CD4-positive, alpha-beta memory T cell (primary cell): ENCODE measurements around the gene DYRK3. TPM values are rescaled to one million over a fixed set of nuclear protein-coding genes. Genes with fewer than 3 reads are reported as not detected.
A peak's percentile ranks its signal among the peaks of the same experiment; 100 is the strongest.

Experiments used
- CTCF ChIA-PET: fragments of 350-600 bp; sonication (Branson Sonifier 250); formaldehyde crosslinking; loops from one replicate; lab custom pipeline; 2021; ENCODE audit warnings: inconsistent platforms; ENCODE audit not compliant: partially characterized antibody; lab: Charles Lee
- POLR2A ChIA-PET: fragments of 350-600 bp; sonication (Branson Sonifier 250); formaldehyde crosslinking; loops from one replicate; lab custom pipeline; 2021; ENCODE audit not compliant: partially characterized antibody; lab: Charles Lee
- DNase-seq, 5 donors: peaks; one replicate each; pipeline versions ENCODE4 v3.0.0 to v3.0.0-alpha.2; 2020 to 2022; ENCODE audit warnings: mixed read lengths in 1 of 5
- H3K27ac ChIP-seq: one replicate; pipeline ENCODE4 v1.7.0; 2013; ENCODE audit warnings: low read depth, low read length
- H3K27me3 ChIP-seq: 2 replicates; pipeline ENCODE4 v1.7.0; 2013; ENCODE audit warnings: mild to moderate bottlenecking, low read length, moderate library complexity; ENCODE audit not compliant: insufficient read depth
- H3K36me3 ChIP-seq: 2 replicates; pipeline ENCODE4 v1.7.0; 2013; ENCODE audit warnings: mild to moderate bottlenecking, low read length, moderate library complexity; ENCODE audit not compliant: insufficient read depth
- H3K4me1 ChIP-seq: 2 replicates; pipeline ENCODE4 v1.7.0; 2013; ENCODE audit warnings: mild to moderate bottlenecking, low read length, moderate library complexity; ENCODE audit not compliant: insufficient read depth
- H3K4me3 ChIP-seq, 2 donors: one replicate each; pipeline ENCODE4 v1.7.0; 2013; ENCODE audit warnings: low read length in 2 of 2, mild to moderate bottlenecking in 1 of 2
- H3K9me3 ChIP-seq, 2 donors: one replicate each; pipeline ENCODE4 v1.7.0; 2013; ENCODE audit warnings: low read length in 2 of 2, control low read depth in 1 of 2; ENCODE audit not compliant: control insufficient read depth in 1 of 2
- H3K27ac Mint-ChIP-seq, 7 donors: one replicate each; pipeline ENCODE4 v1.8.0; 2020 to 2021; ENCODE audit warnings: mixed read lengths in 7 of 7, mild to moderate bottlenecking in 6 of 7, inconsistent platforms in 3 of 7, moderate library complexity in 3 of 7
- H3K27me3 Mint-ChIP-seq, 2 donors: one replicate each; pipeline ENCODE4 v1.8.0; 2020 to 2021; ENCODE audit warnings: mixed read lengths in 2 of 2
- H3K36me3 Mint-ChIP-seq, 2 donors: one replicate each; pipeline ENCODE4 v1.8.0; 2020 to 2021; ENCODE audit warnings: mixed read lengths in 2 of 2, inconsistent platforms in 1 of 2, mild to moderate bottlenecking in 1 of 2
- H3K4me1 Mint-ChIP-seq, 4 donors: one replicate each; pipeline ENCODE4 v1.8.0; 2020 to 2021; ENCODE audit warnings: mixed read lengths in 4 of 4, mild to moderate bottlenecking in 1 of 4
- H3K4me3 Mint-ChIP-seq, 8 donors: one replicate each; pipeline ENCODE4 v1.8.0; 2020 to 2021; ENCODE audit warnings: mixed read lengths in 8 of 8, mild to moderate bottlenecking in 7 of 8, moderate library complexity in 6 of 8, inconsistent platforms in 3 of 8
- H3K9me3 Mint-ChIP-seq, 8 donors: one replicate each; pipeline ENCODE4 v1.8.0; 2020 to 2021; ENCODE audit warnings: mixed read lengths in 8 of 8, mild to moderate bottlenecking in 5 of 8, inconsistent platforms in 3 of 8, moderate library complexity in 1 of 8
- intact Hi-C: fragments of 100-400 bp; cut with micrococcal nuclease; formaldehyde crosslinking; loops from one replicate; pipeline ENCODE4 v1.15.1; 2023
- polyA plus RNA-seq, 2 donors: library from polyadenylated mRNA; unstranded; fragments of 300-500 nt; fragmentation: Illumina TruSeq; gene quantifications; one replicate each; pipeline ENCODE4 v1.2.3, GENCODE V29; 2021
- total RNA-seq, 2 experiments: library from RNA; stranded (reverse); gene quantifications; one replicate each; pipeline ENCODE4 v1.2.3, GENCODE V29; 2021

Gene DYRK3
- total and polyA plus RNA-seq, 4 experiments from 2014 or later, result 0.22 to 1.2 (median 0.78) TPM; not detected in 1

DNA sequence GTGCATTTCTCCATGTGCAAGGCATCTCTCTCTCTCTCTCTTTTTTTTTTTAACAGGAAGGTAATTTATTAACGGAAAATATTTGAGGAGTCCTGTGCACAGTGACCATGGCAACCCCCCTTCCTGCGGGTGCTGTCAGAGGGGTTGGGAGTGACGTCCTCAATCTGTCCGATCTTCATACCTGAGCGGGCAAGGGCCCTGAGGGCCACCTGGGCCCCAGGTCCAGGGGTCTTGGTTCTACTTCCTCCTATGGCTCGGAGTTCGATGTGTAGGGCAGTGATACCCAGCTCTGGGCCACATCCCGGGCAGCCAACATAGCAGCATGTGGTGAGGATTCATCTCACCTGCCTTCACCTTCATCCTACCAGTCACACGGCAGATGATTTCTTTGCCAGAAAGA, 60.4 kb downstream of the DYRK3 start:
- Histone ChIP-seq H3K4me3 (no peak overlapping the region), H3K9me3 (no peaks in the 10 kb centered on the region), H3K36me3 (peaks cover 27% of the 10 kb centered on the region), H3K27ac (no peak overlapping the region), H3K4me1 (peaks cover 57% of the 10 kb centered on the region), H3K27me3 (no peaks in the 10 kb centered on the region)
- intact Hi-C loops, result no loop called here
- H3K9me3 Mint-ChIP-seq, result no peaks in the 10 kb centered on the region
- POLR2A ChIA-PET, result interaction anchor here (0.6 kb wide), 1 partner anchor 39 kb away, joined by 3 read pairs; no protein-coding TSS in a partner anchor
- no peak overlapping the region for H3K4me3 Mint-ChIP-seq
- peak overlapping the region in 3 of 7 donors; percentile 2 to 49 (median 43) for H3K27ac Mint-ChIP-seq
- peaks cover 64 to 99% (median 82%) of the 10 kb centered on the region in 4 donors for H3K4me1 Mint-ChIP-seq
- H3K27me3 Mint-ChIP-seq, result no peaks in the 10 kb centered on the region
- DNase-seq, result no peak
- H3K36me3 Mint-ChIP-seq, result peaks cover 25 to 65% of the 10 kb centered on the region in 2 donors
- CTCF ChIA-PET, result interaction anchor here (1.4 kb wide), 1 partner anchor 17 kb away, joined by 3 read pairs; no protein-coding TSS in a partner anchor

GRCh38 chr1:206696812-206697585, 61.7 kb downstream of the DYRK3 start:
- no peak for DNase-seq
- Mint-ChIP-seq H3K27me3 (no peaks in the 10 kb centered on the region), H3K4me3 (no peak overlapping the region), H3K9me3 (no peaks in the 10 kb centered on the region), H3K36me3 (peaks cover 25 to 63% of the 10 kb centered on the region in 2 donors), H3K27ac (peak overlapping the region in 6 of 7 donors; percentile 4 to 71 (median 42)), H3K4me1 (peaks cover 55 to 96% (median 77%) of the 10 kb centered on the region in 4 donors)
- Histone ChIP-seq H3K27ac (no peak overlapping the region), H3K27me3 (no peaks in the 10 kb centered on the region), H3K36me3 (peaks cover 27% of the 10 kb centered on the region), H3K4me1 (peaks cover 55% of the 10 kb centered on the region), H3K4me3 (no peak overlapping the region), H3K9me3 (no peaks in the 10 kb centered on the region)
- CTCF ChIA-PET, result interaction anchor here (1.4 kb wide), 1 partner anchor 15 kb away, joined by 3 read pairs; no protein-coding TSS in a partner anchor
- POLR2A ChIA-PET, result no interaction called here
- intact Hi-C loops, result no loop called here

DNA sequence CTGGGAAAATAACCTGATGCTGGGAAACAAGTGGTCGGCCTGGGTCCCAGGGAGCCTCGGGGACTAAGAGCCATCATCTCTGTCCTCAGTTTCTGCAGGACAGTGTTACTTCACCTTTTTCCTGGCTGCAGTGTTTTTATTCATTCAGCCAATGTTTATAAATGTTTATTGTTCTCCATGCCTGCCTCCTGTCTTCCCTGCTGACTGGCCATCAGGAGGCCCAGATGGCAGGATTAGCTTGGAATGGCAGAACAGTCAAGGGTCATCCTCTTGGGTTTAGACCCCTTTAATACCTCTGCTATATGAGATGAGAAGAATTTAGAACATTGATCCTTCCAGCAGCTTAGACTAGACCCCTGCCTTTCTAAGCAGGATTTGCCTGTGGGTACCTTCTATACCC, 62.7 kb downstream of the DYRK3 start:
- peaks cover 55% of the 10 kb centered on the region for H3K4me1 ChIP-seq

More for the DNA sequence above, 62.7 kb downstream of the DYRK3 start:
- H3K27me3 ChIP-seq, result no peaks in the 10 kb centered on the region
- peaks cover 25 to 55% of the 10 kb centered on the region in 2 donors for H3K36me3 Mint-ChIP-seq
- H3K27ac ChIP-seq, result no peak overlapping the region
- peak overlapping the region in 1 of 8 donors; percentile 28 for H3K4me3 Mint-ChIP-seq
- DNase-seq, result no peak
- intact Hi-C loops, result no loop called here
- no peaks in the 10 kb centered on the region for H3K9me3 ChIP-seq
- peaks cover 27% of the 10 kb centered on the region for H3K36me3 ChIP-seq
- H3K9me3 Mint-ChIP-seq, result no peaks in the 10 kb centered on the region
- peaks cover 55 to 96% (median 80%) of the 10 kb centered on the region in 4 donors for H3K4me1 Mint-ChIP-seq
- POLR2A ChIA-PET, result no interaction called here
- H3K4me3 ChIP-seq, result no peak overlapping the region
- H3K27ac Mint-ChIP-seq, result peak overlapping the region in 5 of 7 donors; percentile 31 to 90 (median 62)
- H3K27me3 Mint-ChIP-seq, result no peaks in the 10 kb centered on the region
- CTCF ChIA-PET, result interaction anchor here (1.2 kb wide), 1 partner anchor 9 kb away, joined by 4 read pairs; no protein-coding TSS in a partner anchor

Other genes starting within 250 kb of the DYRK3 start
- gene IKBKE, start 165.1 kb upstream of the DYRK3 start, total RNA-seq, result 10 to 100 TPM; 81.8 to 92.3 TPM
- gene IKBKE, start 165.1 kb upstream of the DYRK3 start, polyA plus RNA-seq, result 10 to 100 TPM; 46.8 to 56.3 TPM
- 100 to 1,000 TPM; 186 to 190 TPM for gene RASSF5, start 128.0 kb upstream of the DYRK3 start, total RNA-seq
- gene RASSF5, start 128.0 kb upstream of the DYRK3 start, polyA plus RNA-seq, result 100 to 1,000 TPM; 249 to 298 TPM
- gene EIF2D, start 23.1 kb upstream of the DYRK3 start, total RNA-seq, result 10 to 100 TPM; 53.5 to 54.5 TPM
- gene EIF2D, start 23.1 kb upstream of the DYRK3 start, polyA plus RNA-seq, result 10 to 100 TPM; 33.5 to 38.9 TPM
- 10 to 100 TPM; 71.7 to 72.8 TPM for gene MAPKAPK2, start 49.4 kb downstream of the DYRK3 start, total RNA-seq
- 1 to 10 TPM; 1.3 to 3.9 TPM for gene MAPKAPK2, start 49.4 kb downstream of the DYRK3 start, polyA plus RNA-seq
- gene IL19, start 135.2 kb downstream of the DYRK3 start, total RNA-seq, result not detected
- gene IL19, start 135.2 kb downstream of the DYRK3 start, polyA plus RNA-seq, result not detected
- under 1 TPM; 0.28 to 0.32 TPM for gene IL10, start 137.0 kb downstream of the DYRK3 start, total RNA-seq
- under 1 TPM; 0.11 to 0.34 TPM for gene IL10, start 137.0 kb downstream of the DYRK3 start, polyA plus RNA-seq
- not detected for gene IL20, start 230.1 kb downstream of the DYRK3 start, total RNA-seq
- not detected for gene IL20, start 230.1 kb downstream of the DYRK3 start, polyA plus RNA-seq